SJCRH30 (cell line): ENCODE measurements around the gene PXK. TPM values are rescaled to one million over a fixed set of nuclear protein-coding genes. Genes with fewer than 3 reads are reported as not detected.
A peak's percentile ranks its signal among the peaks of the same experiment; 100 is the strongest.

Source experiments
- DNase-seq, 2 experiments: peaks; one replicate each; pipeline ENCODE4 v3.0.0-alpha.2; 2015 to 2020
- H3K27ac ChIP-seq: fragments of 250-450 bp; sonication (Bioruptor Pico); 2 replicates; pipeline ENCODE4 v1.5.1; 2020; ENCODE audit warnings: mild to moderate bottlenecking, moderate library complexity
- H3K27me3 ChIP-seq: fragments of 250-450 bp; sonication (Bioruptor Pico); 2 replicates; pipeline ENCODE4 v1.5.1; 2020; ENCODE audit warnings: mild to moderate bottlenecking, moderate library complexity
- H3K36me3 ChIP-seq: fragments of 250-450 bp; sonication (Bioruptor Pico); 2 replicates; pipeline ENCODE4 v1.5.1; 2020; ENCODE audit warnings: mild to moderate bottlenecking, moderate library complexity
- H3K4me1 ChIP-seq: fragments of 250-450 bp; sonication (Bioruptor Pico); 2 replicates; pipeline ENCODE4 v1.5.1; 2020; ENCODE audit warnings: mild to moderate bottlenecking, moderate library complexity
- H3K4me3 ChIP-seq: fragments of 250-450 bp; sonication (Bioruptor Pico); 2 replicates; pipeline ENCODE4 v1.5.1; 2020; ENCODE audit warnings: mild to moderate bottlenecking, moderate library complexity
- H3K9me3 ChIP-seq: fragments of 250-450 bp; sonication (Bioruptor Pico); replicated peaks from 2 replicates; pipeline ENCODE4 v1.5.1; 2020; ENCODE audit warnings: mild to moderate bottlenecking, moderate library complexity
- total RNA-seq: library from RNA; depleted of rRNA; stranded (reverse); fragments of >200 nt; shearing (Covaris generic); gene quantifications from 2 replicates; pipeline ENCODE4 v1.2.3, GENCODE V29; 2014; rRNA removed

The PXK gene
- total RNA-seq, 1 experiment from 2014 or later = 12.9 TPM

DNA sequence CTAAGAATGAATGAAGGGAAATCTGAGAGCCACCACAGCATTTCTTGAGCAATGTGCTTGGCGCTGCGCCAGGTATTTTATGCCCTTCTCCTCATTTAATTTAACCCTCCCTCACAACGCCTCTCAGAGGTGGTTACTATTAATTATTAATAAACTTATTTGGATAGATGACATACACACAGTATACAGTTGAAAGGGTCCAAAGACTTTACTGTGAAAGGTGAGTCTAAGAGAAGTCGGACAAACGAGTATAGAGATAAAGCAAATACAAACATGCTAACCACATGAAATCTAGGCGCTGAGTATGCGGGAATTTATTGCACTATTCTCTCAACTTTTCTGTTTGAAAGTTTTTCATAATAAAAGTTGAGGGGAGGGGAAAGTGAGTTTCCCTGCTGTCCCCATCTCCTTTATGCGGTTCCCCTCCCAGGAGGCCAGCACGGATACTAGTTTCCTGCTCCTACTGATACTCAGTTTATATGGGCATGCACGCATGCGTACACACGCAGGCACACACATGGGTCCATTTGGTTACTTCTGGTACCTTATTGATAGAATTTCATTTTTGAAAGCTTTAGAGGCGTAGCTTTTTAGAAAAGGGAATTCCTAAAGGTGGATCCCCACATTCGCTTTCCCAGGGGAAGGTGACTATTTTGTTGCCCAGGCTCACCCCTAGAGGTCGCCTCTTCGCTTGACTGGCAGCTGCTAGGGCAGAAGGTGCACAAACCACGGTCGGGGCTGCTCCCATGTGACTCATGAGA is 130.7 kb downstream of the PXK start:
- Histone ChIP-seq H3K36me3 (no peaks in the 10 kb centered on the region), H3K4me1 (peaks cover 7% of the 10 kb centered on the region; the same call in 1 of the 2 replicates), H3K27ac (no peak overlapping the region), H3K9me3 (no peaks in the 10 kb centered on the region), H3K27me3 (no peaks in the 10 kb centered on the region), H3K4me3 (peak overlapping the region; percentile 24)
- DNase-seq = peak; percentile 70 to 74

DNA sequence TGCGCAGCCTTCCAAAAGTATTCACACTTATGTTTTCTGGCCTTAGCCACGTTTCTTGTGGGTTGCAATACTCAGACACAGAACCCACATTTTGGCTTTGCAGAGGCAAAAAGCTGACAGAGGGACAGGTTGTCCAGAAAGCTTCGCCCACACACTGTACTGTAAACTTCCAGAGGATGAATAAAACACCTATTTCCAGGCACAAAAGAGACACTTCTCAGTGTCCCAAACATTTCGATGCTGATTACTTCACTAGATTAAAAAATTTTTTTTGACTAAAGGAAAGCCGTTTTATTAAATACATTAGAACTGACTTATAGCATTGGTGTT is 131.2 kb downstream of the PXK start:
- no peak for DNase-seq
- Histone ChIP-seq H3K4me1 (peaks cover 7% of the 10 kb centered on the region; the same call in 1 of the 2 replicates), H3K4me3 (no peak overlapping the region; the same call in 1 of the 2 replicates), H3K27ac (no peak overlapping the region), H3K36me3 (no peaks in the 10 kb centered on the region), H3K9me3 (no peaks in the 10 kb centered on the region), H3K27me3 (no peaks in the 10 kb centered on the region)

DNA sequence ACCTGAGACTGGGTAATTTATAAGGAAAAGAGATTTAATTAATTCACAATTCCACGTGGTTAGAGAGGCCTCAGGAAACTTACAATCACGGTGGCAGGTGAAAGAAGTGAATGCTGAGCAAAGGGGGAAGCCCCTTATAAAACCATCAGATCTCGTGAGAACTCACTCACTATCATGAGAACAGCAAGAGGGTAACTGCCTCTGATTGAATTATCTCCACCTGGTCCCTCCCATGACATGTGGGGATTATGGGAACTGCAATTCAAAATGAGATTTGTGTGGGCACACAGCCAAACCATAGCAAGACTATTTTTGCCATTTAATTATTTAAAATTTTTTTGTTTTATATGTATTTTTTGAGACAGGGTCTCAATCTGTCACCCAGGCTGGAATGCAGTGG is 132.2 kb downstream of the PXK start:
- H3K4me1 ChIP-seq = peaks cover 7% of the 10 kb centered on the region; the same call in 1 of the 2 replicates
- no peak overlapping the region for H3K27ac ChIP-seq
- H3K36me3 ChIP-seq = no peaks in the 10 kb centered on the region
- no peak overlapping the region for H3K4me3 ChIP-seq
- no peak for DNase-seq
- no peaks in the 10 kb centered on the region for H3K27me3 ChIP-seq
- H3K9me3 ChIP-seq = no peaks in the 10 kb centered on the region

DNA sequence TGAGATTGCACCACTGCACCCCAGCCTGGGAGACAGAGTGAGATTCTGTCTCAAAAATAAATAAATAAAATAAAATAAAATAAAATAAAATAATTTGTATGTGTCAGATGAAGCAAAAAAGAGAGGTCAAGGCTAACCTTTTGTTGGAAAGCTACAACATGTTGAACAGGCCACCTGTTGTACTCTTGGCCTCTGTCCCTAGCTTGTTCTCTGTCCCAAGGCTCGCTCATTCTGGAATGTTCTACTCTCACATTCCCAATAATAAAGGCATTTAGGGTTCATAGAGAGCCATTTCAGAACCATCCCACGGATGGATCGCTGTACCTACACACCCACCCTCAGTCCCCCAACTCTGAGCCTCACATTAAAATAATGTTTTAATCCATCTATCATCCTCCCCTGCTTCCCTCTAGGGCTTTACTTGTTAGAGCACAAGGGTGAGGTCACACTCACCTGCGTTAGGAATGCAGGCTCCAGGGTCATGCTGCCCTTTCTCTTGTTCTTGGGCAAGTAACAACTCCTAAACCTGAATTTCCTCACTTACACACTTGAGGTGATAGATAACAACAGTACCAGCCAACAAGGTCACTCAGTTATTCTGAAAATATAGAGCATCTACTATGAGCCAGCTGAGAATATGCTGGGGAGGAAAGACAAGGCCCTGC is 134.3 kb downstream of the PXK start:
- Histone ChIP-seq H3K4me3 (no peak overlapping the region), H3K9me3 (no peaks in the 10 kb centered on the region), H3K4me1 (peaks cover 23% of the 10 kb centered on the region), H3K27ac (no peak overlapping the region), H3K27me3 (no peaks in the 10 kb centered on the region), H3K36me3 (no peaks in the 10 kb centered on the region)
- DNase-seq = no peak

DNA sequence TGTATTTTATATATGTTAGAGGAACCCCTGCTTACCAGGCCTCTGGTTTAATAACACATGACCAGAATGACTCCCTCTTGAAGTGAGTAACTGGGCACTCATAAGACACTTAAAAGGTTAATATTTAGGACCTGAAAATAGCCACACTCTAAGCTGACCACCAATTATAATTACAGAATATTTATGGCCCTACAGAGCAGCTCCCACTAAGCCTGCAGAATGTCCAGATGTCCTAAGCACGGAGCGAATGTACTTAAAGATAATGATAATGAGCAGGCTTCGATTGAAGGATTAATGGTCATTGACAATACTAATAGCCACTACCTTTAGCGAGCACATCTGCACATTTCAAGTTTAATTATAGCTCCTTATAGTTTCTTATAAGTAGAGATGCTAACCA is 136.4 kb downstream of the PXK start:
- no peak overlapping the region for H3K27ac ChIP-seq
- H3K9me3 ChIP-seq = no peaks in the 10 kb centered on the region
- H3K4me1 ChIP-seq = peaks cover 17% of the 10 kb centered on the region
- DNase-seq = no peak
- H3K4me3 ChIP-seq = no peak overlapping the region
- no peaks in the 10 kb centered on the region for H3K27me3 ChIP-seq
- H3K36me3 ChIP-seq = no peaks in the 10 kb centered on the region

DNA sequence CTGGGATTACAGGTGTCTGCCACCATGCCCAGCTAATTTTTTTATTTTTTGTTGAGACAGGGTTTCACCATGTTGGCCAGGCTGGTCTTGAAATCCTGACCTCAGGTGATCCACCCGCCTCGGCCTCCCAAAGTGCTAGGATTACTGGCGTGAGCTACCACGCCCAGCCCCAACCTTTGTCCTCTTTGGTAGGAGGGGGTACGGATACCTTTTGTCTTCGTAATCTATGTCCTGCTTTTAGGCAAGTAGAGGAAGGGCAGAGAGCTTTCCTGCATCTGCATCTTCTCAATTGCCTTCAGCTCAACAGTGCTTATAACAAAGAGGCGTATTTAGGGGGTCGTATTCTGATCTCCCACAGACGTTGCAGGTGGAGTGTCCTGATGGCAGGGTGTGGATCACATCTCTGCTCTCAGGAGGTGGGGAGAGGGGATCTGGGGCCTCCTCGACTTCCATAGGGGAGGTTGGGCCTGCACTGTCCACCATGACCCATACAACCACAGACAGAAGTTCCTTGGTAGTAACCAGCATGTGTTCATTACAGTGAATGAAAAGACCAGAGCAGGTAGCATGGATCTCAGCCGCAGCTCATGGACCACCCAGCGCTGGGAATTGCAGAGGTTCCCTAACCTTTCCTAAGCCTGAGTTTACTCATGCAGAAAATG is 137.8 kb downstream of the PXK start:
- Histone ChIP-seq H3K27ac (no peak overlapping the region), H3K4me1 (peaks cover 17% of the 10 kb centered on the region), H3K36me3 (no peaks in the 10 kb centered on the region), H3K4me3 (no peak overlapping the region), H3K9me3 (no peaks in the 10 kb centered on the region), H3K27me3 (no peaks in the 10 kb centered on the region)
- peak; percentile 19 to 49 for DNase-seq

DNA sequence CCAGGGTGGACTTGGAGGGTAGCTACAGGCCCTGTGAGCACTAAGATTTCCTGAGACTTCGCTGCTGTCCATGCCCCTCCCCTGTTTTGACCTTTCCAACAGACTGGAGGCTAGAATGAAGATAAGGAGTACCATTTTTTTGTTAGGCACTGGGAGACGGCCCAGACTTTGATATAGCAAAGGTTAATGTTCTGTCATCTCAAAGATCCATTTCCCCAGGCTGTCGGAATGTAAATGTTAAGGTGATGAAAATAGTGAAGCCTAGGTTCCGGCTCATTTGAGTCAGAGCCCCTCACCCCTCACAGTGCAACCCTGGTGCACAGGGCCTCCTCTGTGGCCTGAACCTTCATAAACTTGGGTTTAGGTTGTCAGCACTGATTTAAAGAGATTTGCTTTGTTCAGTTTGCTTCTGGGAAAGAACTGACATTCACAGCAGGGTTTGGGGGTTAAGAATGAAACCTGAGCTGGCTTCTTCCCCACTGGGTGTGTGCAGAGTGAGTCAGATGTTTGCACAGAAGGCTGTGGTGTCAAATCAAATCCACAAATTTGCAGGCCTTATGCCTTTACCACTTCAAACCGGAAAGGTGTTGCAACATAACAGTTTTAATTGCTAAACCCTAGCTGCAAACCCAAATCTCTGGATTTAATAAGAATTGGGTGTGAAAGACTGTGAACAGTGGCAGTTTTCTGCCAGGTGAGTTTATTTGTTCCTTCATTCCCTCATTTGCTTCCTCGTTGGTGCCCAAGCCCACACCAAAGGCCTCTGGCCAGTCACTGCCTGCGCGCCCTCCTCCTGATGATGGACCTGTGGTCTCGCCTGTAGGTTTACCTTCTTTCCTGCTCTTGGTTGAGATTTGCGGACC is 138.6 kb downstream of the PXK start:
- H3K36me3 ChIP-seq = no peaks in the 10 kb centered on the region
- peak; percentile 63 to 75 for DNase-seq

DNA sequence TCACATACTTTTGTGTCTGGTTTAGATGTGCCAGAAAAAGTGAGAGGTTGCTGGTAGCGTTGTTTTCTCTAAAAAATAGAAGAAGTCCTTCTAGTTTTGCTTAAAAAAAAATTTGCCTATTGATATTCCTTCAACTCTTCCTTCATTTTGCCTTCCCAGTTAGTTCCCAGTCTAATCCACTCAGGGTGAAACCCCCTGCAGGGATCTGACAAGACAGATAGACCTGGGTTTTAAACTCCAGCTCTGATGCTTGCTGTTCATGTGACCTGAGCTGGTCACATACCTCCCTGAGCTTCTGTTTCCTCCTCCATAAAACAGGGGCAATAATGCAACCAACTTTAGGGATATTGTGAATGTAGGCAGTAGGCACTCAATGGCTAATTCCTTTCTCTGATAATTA is 140.6 kb downstream of the PXK start:
- DNase-seq = no peak
- Histone ChIP-seq H3K4me3 (no peak overlapping the region), H3K4me1 (peaks cover 17% of the 10 kb centered on the region), H3K27me3 (no peaks in the 10 kb centered on the region), H3K9me3 (no peaks in the 10 kb centered on the region), H3K36me3 (no peaks in the 10 kb centered on the region), H3K27ac (no peak overlapping the region)

More for the DNA sequence above, 138.6 kb downstream of the PXK start:
- Histone ChIP-seq H3K27me3 (no peaks in the 10 kb centered on the region), H3K27ac (no peak overlapping the region), H3K4me1 (peaks cover 17% of the 10 kb centered on the region), H3K9me3 (no peaks in the 10 kb centered on the region), H3K4me3 (no peak overlapping the region)

DNA sequence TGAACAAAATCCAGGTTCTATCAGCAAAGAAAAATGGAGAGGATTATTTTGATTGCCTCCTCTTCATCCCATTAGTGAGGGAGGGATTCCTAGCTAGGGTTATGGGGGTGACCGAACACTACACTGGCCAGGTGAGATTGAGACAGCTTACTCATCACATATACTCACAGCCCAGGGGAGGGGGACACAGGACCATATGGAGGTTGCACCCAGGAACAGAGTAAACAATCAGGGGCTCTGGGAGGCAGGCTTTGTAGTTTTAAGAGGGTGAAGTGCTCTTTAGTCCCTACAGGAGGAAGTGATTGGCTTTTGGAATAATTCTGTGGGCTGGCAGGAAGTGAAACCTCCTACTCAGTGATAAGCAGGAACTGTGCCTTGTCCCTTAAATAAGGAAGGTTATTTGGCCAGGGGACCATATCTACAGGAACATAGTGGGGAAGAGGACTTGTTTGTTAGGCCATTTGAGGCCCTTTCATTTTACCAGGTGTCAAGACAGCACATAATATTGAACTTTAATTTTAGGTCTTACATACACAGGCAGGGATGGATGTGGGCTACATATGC is 141.7 kb downstream of the PXK start:
- Histone ChIP-seq H3K27me3 (no peaks in the 10 kb centered on the region), H3K4me3 (no peak overlapping the region), H3K36me3 (no peaks in the 10 kb centered on the region), H3K9me3 (no peaks in the 10 kb centered on the region), H3K27ac (no peak overlapping the region), H3K4me1 (peaks cover 17% of the 10 kb centered on the region)
- DNase-seq = no peak

DNA sequence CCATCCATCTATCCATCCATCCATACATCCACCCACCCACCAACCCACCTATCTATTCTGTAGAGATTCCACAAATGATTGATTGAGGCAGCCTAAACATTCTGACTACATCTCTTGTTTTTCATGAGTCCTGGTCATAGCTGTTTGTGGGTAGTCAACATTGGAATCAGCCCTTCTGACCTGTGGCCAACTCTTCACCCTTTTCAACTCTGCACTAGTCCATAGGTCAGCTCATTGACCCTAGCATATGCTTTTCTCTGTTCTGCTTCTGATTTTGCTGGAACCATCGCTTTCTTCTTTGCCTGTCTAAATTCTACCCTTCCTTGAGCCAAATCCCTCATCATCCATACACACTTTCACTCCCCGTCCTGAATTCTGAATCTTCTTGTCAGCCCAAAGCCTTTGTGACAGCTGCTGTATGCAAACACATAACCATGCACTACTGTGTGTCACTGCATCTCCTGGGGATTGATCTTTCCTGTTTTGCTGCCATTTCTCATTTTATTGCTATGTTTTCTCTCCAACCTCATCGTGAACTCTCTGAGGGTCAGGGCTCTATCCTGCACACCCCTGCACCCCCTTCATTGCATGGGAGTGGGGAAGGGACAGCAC is 142.4 kb downstream of the PXK start:
- Histone ChIP-seq H3K4me3 (no peak overlapping the region), H3K4me1 (peaks cover 17% of the 10 kb centered on the region), H3K36me3 (no peaks in the 10 kb centered on the region), H3K27ac (no peak overlapping the region), H3K9me3 (no peaks in the 10 kb centered on the region), H3K27me3 (no peaks in the 10 kb centered on the region)
- DNase-seq = no peak

Other genes starting within 250 kb of the PXK start
- gene DNASE1L3, start 121.9 kb upstream of the PXK start, total RNA-seq = not detected in 2 replicates
- 4.3 and 4.6 TPM in 2 replicates for gene ABHD6, start 95.1 kb upstream of the PXK start, total RNA-seq
- gene RPP14, start 26.6 kb upstream of the PXK start, total RNA-seq = 15.1 and 15.2 TPM in 2 replicates
- 8.8 TPM in 2 replicates for gene HTD2, start 26.4 kb upstream of the PXK start, total RNA-seq
- 60.4 and 63.7 TPM in 2 replicates for gene PDHB, start 100.9 kb downstream of the PXK start, total RNA-seq
- 10.9 and 11.5 TPM in 2 replicates for gene KCTD6, start 159.2 kb downstream of the PXK start, total RNA-seq
- 0.15 and 0.26 TPM in 2 replicates for gene ACOX2, start 204.3 kb downstream of the PXK start, total RNA-seq
- 2.0 and 2.6 TPM in 2 replicates for gene FAM107A, start 244.5 kb downstream of the PXK start, total RNA-seq